Calu3 (cell line): ENCODE results near the gene TMIE. TPM values are rescaled to one million over a fixed set of nuclear protein-coding genes. Genes with fewer than 3 reads are reported as not detected.
"Not testable (repeated sequence)": the region's sequence is repeated elsewhere in the genome, so short reads cannot be mapped to it uniquely, and the experiment has no call there.

Experiments
- BruUV-seq: library from RNA; stranded (reverse); fragments of 400-500 nt; replicated peaks from 2 replicates; lab custom pipeline; 2021; lab: Mats Ljungman, UMichigan
- CTCF ChIA-PET: fragments of 300-600 bp; sonication (Branson Sonifier 250); formaldehyde crosslinking; loops from one replicate; lab custom pipeline; 2022; ENCODE audit warnings: antibody characterized with exemption; lab: Charles Lee
- DNase-seq: peaks from one replicate; pipeline ENCODE4 v3.0.0; 2022
- H3K27ac Mint-ChIP-seq: one replicate; pipeline ENCODE4 v1.8.0; 2022; ENCODE audit warnings: mixed read lengths; ENCODE audit not compliant: unreplicated experiment
- H3K27me3 Mint-ChIP-seq: one replicate; pipeline ENCODE4 v1.8.0; 2022; ENCODE audit warnings: mixed read lengths; ENCODE audit not compliant: unreplicated experiment
- H3K36me3 Mint-ChIP-seq: one replicate; pipeline ENCODE4 v1.8.0; 2022; ENCODE audit warnings: mild to moderate bottlenecking, moderate library complexity, mixed read lengths; ENCODE audit not compliant: insufficient read depth, unreplicated experiment
- H3K4me1 Mint-ChIP-seq: one replicate; pipeline ENCODE4 v1.8.0; 2022; ENCODE audit warnings: mild to moderate bottlenecking, low read depth, mixed read lengths; ENCODE audit not compliant: unreplicated experiment
- H3K4me3 Mint-ChIP-seq: one replicate; pipeline ENCODE4 v1.8.0; 2022; ENCODE audit warnings: mild to moderate bottlenecking, low read depth, moderate library complexity, mixed read lengths; ENCODE audit not compliant: unreplicated experiment
- H3K9me3 Mint-ChIP-seq: one replicate; pipeline ENCODE4 v1.8.0; 2022; ENCODE audit warnings: low read depth, mixed read lengths; ENCODE audit not compliant: unreplicated experiment
- CTCF ChIP-seq: fragments of 200-600 bp; IDR thresholded peaks from one replicate; pipeline ENCODE4 v1.8.0; 2022; ENCODE audit warnings: antibody characterized with exemption; ENCODE audit not compliant: unreplicated experiment
- intact Hi-C: fragments of 100-400 bp; cut with micrococcal nuclease; formaldehyde crosslinking; loops from one replicate; pipeline ENCODE4 v1.10.0; 2022; ENCODE audit not compliant: unreplicated experiment
- total RNA-seq: library from RNA; stranded (reverse); gene quantifications from 2 replicates; pipeline ENCODE4 v1.2.3, GENCODE V29; 2022

The TMIE gene
- total RNA-seq, 1 experiment from 2014 or later = 0.26 TPM

DNA sequence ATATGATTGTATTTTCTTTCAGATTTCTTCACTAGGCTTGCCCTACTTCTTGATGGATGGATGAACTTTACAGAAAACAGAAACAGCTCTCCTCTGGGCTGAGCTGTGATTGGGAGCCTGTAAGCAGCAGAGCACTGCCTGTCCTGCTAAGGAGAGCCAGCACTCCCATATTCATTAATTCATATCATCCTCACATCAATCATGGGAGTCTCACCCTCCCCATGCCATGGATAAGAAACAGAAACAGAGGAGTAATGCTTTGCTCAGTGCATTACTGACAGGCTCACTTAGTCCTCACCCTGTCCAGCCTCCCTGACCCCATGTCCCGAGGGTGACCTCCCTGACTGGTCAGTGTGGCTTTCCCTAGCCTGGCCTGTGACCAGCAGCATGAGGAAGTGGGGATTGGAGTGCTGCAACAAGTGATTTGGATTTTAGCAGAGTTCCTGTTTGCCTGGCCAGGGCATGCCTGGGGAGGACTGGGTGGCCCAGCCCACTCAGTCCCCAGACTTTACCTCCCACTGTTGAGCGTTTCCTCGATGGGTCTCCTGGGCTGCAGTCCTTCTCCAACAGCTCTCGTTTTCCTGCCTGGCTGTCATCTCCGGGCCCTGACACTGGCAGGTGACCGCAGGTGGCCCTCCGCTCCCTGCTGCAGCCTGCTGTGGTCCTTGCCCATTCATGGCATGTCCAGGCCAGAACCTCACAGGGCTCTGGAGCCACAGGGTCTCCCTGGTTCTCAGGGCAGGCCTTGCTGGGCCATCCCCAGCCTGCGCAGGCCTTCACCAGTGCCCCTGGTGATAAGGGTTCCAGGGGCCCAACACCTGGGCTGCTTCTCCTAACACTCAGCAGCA, 1.3 kb upstream of the TMIE start:
- Mint-ChIP-seq H3K4me1 (no peaks in the 10 kb centered on the region), H3K27ac (no peak overlapping the region), H3K36me3 (peaks cover 1% of the 10 kb centered on the region), H3K27me3 (peaks cover 15% of the 10 kb centered on the region), H3K9me3 (no peaks in the 10 kb centered on the region), H3K4me3 (no peak overlapping the region)
- no TSS peak for BruUV-seq
- CTCF ChIA-PET = no interaction called here
- intact Hi-C loops = no loop called here
- no peak for DNase-seq
- no peak for TF ChIP-seq CTCF

GRCh38 chr3:46700772-46701171, 420 bp upstream of the TMIE start:
- H3K36me3 Mint-ChIP-seq = no peaks in the 10 kb centered on the region
- H3K27me3 Mint-ChIP-seq = peaks cover 15% of the 10 kb centered on the region
- intact Hi-C loops = no loop called here
- no peak for TF ChIP-seq CTCF
- DNase-seq = no peak
- no TSS peak for BruUV-seq
- H3K4me1 Mint-ChIP-seq = peaks cover 5% of the 10 kb centered on the region
- H3K4me3 Mint-ChIP-seq = no peak overlapping the region
- CTCF ChIA-PET = interaction anchor here (0.7 kb wide), 1 partner anchor 212 kb away, joined by 3 read pairs; no protein-coding TSS in a partner anchor
- H3K9me3 Mint-ChIP-seq = no peaks in the 10 kb centered on the region
- no peak overlapping the region for H3K27ac Mint-ChIP-seq

DNA sequence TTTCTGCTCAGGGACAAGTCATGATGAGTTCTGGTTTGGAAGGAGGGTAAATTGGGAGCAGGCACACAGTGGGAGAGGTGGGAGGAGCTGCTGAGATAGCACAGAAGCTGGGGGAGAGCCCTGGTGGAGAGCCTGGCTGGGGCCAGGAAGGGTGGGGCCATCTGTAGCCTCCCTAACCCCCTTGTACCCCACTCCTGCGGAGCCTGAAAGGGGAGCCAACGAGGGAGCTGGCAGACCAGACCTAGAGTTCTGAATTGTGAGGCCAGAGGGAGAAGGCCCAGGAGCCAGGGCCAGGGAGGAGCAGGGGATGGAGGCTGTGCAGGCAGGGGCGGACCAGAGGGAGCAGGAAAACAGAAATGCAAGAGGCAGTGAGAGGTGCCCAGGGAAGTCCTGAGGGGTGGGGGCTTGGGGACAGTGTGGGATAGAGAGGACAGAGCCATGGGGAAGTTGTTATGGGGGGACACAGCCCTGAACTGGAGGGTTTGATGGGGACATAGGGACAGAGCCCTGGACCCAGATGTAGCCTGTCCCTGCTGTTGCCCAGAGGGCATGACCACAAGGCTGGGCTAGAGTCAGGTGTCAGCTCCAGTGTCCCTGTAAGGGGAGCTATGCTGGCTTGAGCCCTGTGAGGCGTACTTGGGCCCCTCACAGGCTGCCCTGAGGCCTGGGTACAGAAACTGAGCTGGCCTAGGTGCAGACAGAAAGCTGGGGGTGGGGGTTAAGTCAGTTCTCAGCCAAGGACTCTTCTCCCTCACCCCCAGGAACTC, 1.2 kb downstream of the TMIE start:
- peaks cover 17% of the 10 kb centered on the region for H3K4me1 Mint-ChIP-seq
- H3K4me3 Mint-ChIP-seq = no peak overlapping the region
- TF ChIP-seq CTCF = no peak
- H3K27ac Mint-ChIP-seq = no peak overlapping the region
- H3K36me3 Mint-ChIP-seq = peaks cover 5% of the 10 kb centered on the region
- no peak for DNase-seq
- intact Hi-C loops = no loop called here
- CTCF ChIA-PET = interaction anchor here (0.5 to 1.6 kb wide), 3 partner anchors 9 to 118 kb away, joined by 3 read pairs; partner anchors contain the start of gene ALS2CL
- H3K9me3 Mint-ChIP-seq = no peaks in the 10 kb centered on the region
- no TSS peak for BruUV-seq
- H3K27me3 Mint-ChIP-seq = peaks cover 15% of the 10 kb centered on the region

DNA sequence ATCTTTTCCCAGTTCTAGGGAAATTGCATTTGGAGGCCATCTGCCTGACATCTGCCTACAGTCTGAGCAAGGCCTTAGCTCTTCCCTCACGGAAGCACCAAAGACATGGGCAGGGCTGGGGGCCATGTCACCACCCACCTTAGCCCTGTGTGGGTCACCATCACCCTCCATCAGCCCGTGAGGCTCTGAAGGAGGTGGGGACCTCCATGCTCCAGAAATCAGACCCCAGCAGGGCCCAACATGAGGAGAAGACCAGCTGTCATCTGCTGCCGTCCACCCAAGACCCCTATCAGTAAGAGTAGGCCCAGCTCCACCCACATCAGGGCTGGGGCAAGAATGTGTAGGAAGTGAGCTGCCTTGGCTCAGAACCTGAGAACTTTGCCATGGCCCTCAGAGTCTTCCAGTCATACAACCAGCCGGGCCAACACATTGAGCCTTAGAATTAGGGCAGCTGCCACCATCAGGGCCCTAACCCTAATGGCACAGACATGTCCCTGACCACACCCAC, 1.9 kb downstream of the TMIE start:
- BruUV-seq = no TSS peak
- H3K4me3 Mint-ChIP-seq = no peak overlapping the region
- intact Hi-C loops = no loop called here
- CTCF ChIA-PET = interaction anchor here (1.6 kb wide), 1 partner anchor 10 kb away, joined by 3 read pairs; the partner anchor contains the start of gene ALS2CL
- peaks cover 15% of the 10 kb centered on the region for H3K27me3 Mint-ChIP-seq
- TF ChIP-seq CTCF = no peak
- no peak overlapping the region for H3K27ac Mint-ChIP-seq
- no peak for DNase-seq
- peaks cover 17% of the 10 kb centered on the region for H3K4me1 Mint-ChIP-seq
- peaks cover 5% of the 10 kb centered on the region for H3K36me3 Mint-ChIP-seq
- H3K9me3 Mint-ChIP-seq = no peaks in the 10 kb centered on the region

DNA sequence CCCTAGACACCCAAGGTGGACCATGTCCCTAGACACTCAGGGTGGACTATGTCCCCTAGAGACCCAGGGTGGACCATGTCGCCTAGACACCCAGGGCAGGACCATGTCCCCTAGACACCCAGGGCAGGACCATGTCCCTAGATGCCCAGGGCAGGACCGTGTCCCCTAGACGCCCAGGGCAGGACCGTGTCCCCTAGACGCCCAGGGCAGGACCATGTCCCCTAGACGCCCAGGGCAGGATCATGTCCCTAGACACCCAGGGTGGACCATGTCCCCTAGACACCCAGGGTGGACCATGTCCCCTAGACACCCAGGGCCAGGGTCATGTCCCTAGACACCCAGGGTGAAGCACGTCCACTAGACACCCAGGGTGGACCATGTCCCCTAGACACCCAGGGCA, 3.2 kb downstream of the TMIE start:
- BruUV-seq, H3K4me3 Mint-ChIP-seq, DNase-seq, CTCF ChIA-PET, H3K9me3 Mint-ChIP-seq, intact Hi-C loops, H3K27ac Mint-ChIP-seq, H3K36me3 Mint-ChIP-seq: not testable (repeated sequence)
- peaks cover 17% of the 10 kb centered on the region for H3K4me1 Mint-ChIP-seq
- peaks cover 15% of the 10 kb centered on the region for H3K27me3 Mint-ChIP-seq
